Activated CD4-positive, alpha-beta T cell treated with anti-CD3 and anti-CD28 coated beads for 36 hours (primary cell): ENCODE results near the gene PAX8. TPM values are rescaled to one million over a fixed set of nuclear protein-coding genes. Genes with fewer than 3 reads are reported as not detected.
A peak's percentile ranks its signal among the peaks of the same experiment; 100 is the strongest.

Experiments used
- ATAC-seq: fragments of 200-7000 bp; cut with Tn5 transposase; one replicate; pipeline ENCODE4 v1.10.0; 2021; ENCODE audit warnings: mild to moderate bottlenecking, moderate library complexity
- CTCF ChIA-PET: fragments of 350-600 bp; sonication (Branson Sonifier 250); formaldehyde crosslinking; loops from one replicate; lab custom pipeline; 2021; ENCODE audit warnings: antibody characterized with exemption; lab: Charles Lee
- POLR2A ChIA-PET: fragments of 350-600 bp; sonication (Branson Sonifier 250); formaldehyde crosslinking; loops from one replicate; lab custom pipeline; 2021; ENCODE audit warnings: antibody characterized with exemption, inconsistent platforms; lab: Charles Lee
- DNase-seq: peaks from one replicate; pipeline ENCODE4 v3.0.0-alpha.2; 2020
- H3K27ac Mint-ChIP-seq: one replicate; pipeline ENCODE4 v1.8.0; 2021; ENCODE audit warnings: mixed read lengths
- H3K27me3 Mint-ChIP-seq: one replicate; pipeline ENCODE4 v1.8.0; 2021; ENCODE audit warnings: mixed read lengths
- H3K36me3 Mint-ChIP-seq: one replicate; pipeline ENCODE4 v1.8.0; 2021; ENCODE audit warnings: low read depth, mixed read lengths
- H3K4me1 Mint-ChIP-seq: one replicate; pipeline ENCODE4 v1.8.0; 2021; ENCODE audit warnings: mixed read lengths
- H3K4me3 Mint-ChIP-seq: one replicate; pipeline ENCODE4 v1.8.0; 2021; ENCODE audit warnings: mild to moderate bottlenecking, moderate library complexity, mixed read lengths
- H3K9me3 Mint-ChIP-seq: one replicate; pipeline ENCODE4 v1.8.0; 2021; ENCODE audit warnings: low read depth, mixed read lengths
- intact Hi-C, 2 experiments: fragments of 100-400 bp; cut with DNase I in 1 of 2; cut with micrococcal nuclease in 1 of 2; formaldehyde crosslinking; loops; one replicate each; pipeline versions ENCODE4 v1.14.2 to v1.15.1; 2022 to 2024; cut with DNase I, micrococcal nuclease
- total RNA-seq, 2 experiments: library from RNA; stranded (reverse); gene quantifications; one replicate each; pipeline ENCODE4 v1.2.3, GENCODE V29; 2021

The PAX8 gene
- total RNA-seq, 2 experiments from 2014 or later, result 1.4 to 2.1 TPM

DNA sequence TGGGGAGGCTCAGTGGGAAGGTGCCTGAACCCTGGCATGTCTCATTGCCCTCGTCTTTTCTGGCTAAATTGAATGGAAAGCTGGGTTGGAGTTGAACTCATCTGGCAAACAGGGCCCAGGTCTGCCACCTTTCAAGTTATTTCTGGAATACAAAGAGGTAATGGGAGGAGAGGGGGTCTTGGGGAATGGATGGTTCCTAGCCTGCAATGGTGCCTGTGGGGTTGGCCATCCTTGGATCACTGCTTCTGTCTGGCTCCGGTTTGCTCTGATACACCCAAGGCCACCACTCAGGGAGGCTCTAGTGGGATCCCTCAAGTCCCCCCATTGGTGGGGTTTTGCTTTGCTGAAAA lies 59.7 kb downstream of the PAX8 start:
- H3K4me3 Mint-ChIP-seq, result no peak overlapping the region
- intact Hi-C loops, result no loop called here
- H3K27ac Mint-ChIP-seq, result no peak overlapping the region
- ChIA-PET POLR2A (no interaction called here), CTCF (no interaction called here)
- no peaks in the 10 kb centered on the region for H3K9me3 Mint-ChIP-seq
- DNase-seq (no peak), ATAC-seq (no peak)
- no peaks in the 10 kb centered on the region for H3K27me3 Mint-ChIP-seq
- no peaks in the 10 kb centered on the region for H3K36me3 Mint-ChIP-seq
- peaks cover 16% of the 10 kb centered on the region for H3K4me1 Mint-ChIP-seq

DNA sequence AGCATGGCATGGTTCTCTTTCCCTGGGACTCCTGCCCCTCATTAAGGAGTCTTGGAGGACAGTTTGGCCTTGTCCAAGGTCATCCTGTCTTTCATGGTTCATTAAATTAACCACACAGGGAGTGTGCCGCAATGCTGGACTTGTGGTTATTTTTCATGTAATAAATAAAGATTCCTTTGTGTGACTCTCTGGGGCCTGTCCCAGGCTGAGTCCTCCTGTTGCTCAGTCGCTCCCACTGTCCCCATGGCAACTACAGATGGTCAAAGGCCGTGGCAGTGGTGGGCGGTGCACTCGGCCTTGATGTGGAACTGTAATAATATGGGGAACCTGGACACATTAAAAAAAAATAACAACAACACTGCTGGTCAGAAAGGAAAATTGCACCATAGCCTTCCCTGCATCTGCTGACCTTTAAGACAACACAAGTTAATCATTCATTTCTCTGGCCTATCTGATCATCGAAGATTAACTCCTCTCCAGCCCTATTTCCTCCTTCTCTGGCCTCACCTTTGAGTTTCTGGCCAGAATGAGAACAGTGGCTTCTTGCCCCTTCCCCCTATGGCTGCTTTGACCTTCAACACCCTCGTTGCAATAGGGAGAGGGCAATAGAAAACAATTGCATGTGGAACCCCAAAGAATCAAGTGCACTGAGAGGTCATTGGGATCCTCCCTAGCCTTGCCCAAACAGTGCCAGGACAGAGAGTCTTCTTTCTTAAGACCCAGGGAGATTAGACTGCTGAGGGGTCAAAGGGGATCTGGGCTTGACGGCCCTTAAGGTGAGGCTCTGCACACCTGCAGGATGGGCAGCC lies 60.2 kb downstream of the PAX8 start:
- H3K4me3 Mint-ChIP-seq, result no peak overlapping the region
- CTCF ChIA-PET, result interaction anchor here (1.1 kb wide), 1 partner anchor 60 kb away, joined by 3 read pairs; no protein-coding TSS in a partner anchor
- no peaks in the 10 kb centered on the region for H3K36me3 Mint-ChIP-seq
- POLR2A ChIA-PET, result interaction anchor here (0.7 kb wide), 1 partner anchor 14 kb away, joined by 3 read pairs; no protein-coding TSS in a partner anchor
- no peaks in the 10 kb centered on the region for H3K9me3 Mint-ChIP-seq
- no peak overlapping the region for H3K27ac Mint-ChIP-seq
- ATAC-seq (no peak), DNase-seq (no peak)
- peaks cover 16% of the 10 kb centered on the region for H3K4me1 Mint-ChIP-seq
- intact Hi-C loops, result no loop called here
- no peaks in the 10 kb centered on the region for H3K27me3 Mint-ChIP-seq

DNA sequence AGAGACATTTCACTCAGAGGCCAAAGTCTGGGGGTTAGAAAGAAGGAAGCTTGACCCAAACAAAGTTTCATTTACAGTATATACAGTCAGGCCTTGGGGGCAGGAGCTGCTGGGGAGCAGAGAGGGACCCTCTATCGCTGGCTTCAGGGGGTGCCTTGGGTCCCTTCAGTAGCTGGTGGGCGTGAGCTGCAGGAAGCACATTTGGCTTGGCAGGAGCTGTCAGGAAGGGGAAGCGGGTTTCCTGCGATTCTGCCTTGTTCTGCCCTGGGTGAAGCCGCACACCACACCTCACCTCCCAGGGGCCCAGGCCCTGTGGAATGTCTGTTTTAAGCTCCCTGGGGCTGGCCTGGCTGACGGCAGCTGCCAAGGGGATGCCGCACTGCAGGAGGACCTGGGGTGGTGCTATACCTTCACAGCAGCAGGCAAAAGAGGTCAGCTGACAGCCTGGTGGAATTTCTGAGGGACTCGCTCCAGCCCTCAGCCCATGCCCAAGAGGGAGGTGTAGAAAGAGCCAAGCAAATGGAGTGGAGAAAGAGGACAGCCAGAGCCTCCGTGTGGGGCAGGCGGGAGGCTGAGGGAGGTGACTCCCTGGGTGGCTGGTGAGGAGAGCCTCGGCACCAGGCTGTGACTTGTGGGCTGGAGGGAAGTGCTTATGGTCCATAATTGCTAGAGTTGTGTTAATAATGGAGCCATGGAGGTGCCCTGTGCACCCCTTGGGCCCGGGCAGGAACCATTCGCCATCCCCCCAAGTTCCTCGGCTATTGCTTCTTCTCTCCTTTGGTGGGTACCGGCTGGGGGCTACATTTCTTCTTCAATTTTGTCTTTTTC lies 61.1 kb downstream of the PAX8 start:
- ChIA-PET POLR2A (interaction anchor here (0.7 to 2.0 kb wide), 3 partner anchors 12 to 15 kb away, joined by 3 to 6 read pairs (median 3); no protein-coding TSS in a partner anchor), CTCF (interaction anchor here (0.8 to 1.6 kb wide), 6 partner anchors 12 to 139 kb away, joined by 3 to 9 read pairs (median 4); no protein-coding TSS in a partner anchor)
- intact Hi-C loops, result no loop called here

DNA sequence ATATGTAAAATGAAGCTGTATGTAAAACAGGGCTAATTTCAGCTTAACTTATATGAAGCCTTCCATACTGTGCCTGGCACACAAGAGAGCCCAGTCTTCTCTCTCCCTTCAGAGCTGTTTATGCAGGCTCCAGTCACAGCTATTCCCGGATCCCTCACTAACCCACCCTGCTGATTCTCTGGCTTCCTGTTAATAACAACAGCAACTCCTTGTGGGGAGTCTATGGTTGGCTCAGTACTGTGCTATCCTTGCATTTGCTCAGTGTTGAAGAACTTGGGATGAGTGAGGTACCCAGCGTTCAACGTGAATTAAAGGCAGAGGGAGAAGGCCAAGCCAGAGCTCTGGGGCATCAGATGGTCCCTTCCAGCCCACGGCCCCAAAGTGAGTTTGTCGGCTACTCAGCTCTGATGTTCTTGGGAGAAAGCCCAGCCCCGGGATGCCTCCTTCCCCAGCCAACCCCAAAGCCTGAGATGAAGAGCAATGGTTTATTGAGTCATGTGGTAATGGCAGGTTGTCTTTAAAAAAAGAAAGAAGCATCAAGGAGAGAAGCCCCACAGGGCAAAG lies 61.7 kb downstream of the PAX8 start:
- Mint-ChIP-seq H3K4me1 (peaks cover 16% of the 10 kb centered on the region), H3K9me3 (no peaks in the 10 kb centered on the region), H3K4me3 (no peak overlapping the region), H3K27ac (no peak overlapping the region), H3K36me3 (no peaks in the 10 kb centered on the region), H3K27me3 (no peaks in the 10 kb centered on the region)
- DNase-seq, result no peak
- intact Hi-C loops, result no loop called here
- POLR2A ChIA-PET, result interaction anchor here (0.7 to 2.0 kb wide), 2 partner anchors 12 to 13 kb away, joined by 3 to 6 read pairs; no protein-coding TSS in a partner anchor
- CTCF ChIA-PET, result interaction anchor here (0.6 to 1.6 kb wide), 9 partner anchors 11 to 173 kb away, joined by 3 to 9 read pairs (median 4); no protein-coding TSS in a partner anchor
- ATAC-seq, result no peak

More for the DNA sequence above, 61.1 kb downstream of the PAX8 start:
- no peak overlapping the region for H3K4me3 Mint-ChIP-seq
- no peaks in the 10 kb centered on the region for H3K9me3 Mint-ChIP-seq
- ATAC-seq (peak; percentile 29), DNase-seq (no peak)
- no peaks in the 10 kb centered on the region for H3K27me3 Mint-ChIP-seq
- no peak overlapping the region for H3K27ac Mint-ChIP-seq
- H3K36me3 Mint-ChIP-seq, result no peaks in the 10 kb centered on the region
- peaks cover 16% of the 10 kb centered on the region for H3K4me1 Mint-ChIP-seq

DNA sequence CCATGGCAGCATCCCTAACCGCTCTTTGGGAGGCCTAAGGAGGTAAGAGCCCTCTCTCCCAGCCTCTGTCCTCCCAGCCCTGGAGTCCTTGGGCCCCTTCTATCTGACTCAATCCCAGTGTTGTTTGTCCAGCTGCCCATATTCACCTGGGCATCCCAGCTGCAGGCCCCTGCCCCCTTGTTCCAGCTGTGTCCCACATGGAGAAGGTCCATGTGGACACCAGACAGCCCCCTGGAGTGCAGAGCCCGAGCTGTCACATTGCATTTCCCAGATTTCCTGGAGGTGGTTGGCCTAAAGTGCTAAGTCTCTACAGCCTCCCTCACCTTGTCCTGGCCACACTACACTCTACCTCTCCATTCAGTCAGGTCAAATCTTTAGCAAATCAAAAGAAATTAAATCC lies 62.4 kb downstream of the PAX8 start:
- intact Hi-C loops, result no loop called here
- CTCF ChIA-PET, result interaction anchor here (0.6 to 1.6 kb wide), 6 partner anchors 12 to 174 kb away, joined by 3 to 9 read pairs (median 4); no protein-coding TSS in a partner anchor
- DNase-seq, result no peak
- POLR2A ChIA-PET, result interaction anchor here (2.0 kb wide), 1 partner anchor 12 kb away, joined by 6 read pairs; no protein-coding TSS in a partner anchor
- Mint-ChIP-seq H3K27me3 (no peaks in the 10 kb centered on the region), H3K4me1 (peaks cover 16% of the 10 kb centered on the region), H3K27ac (no peak overlapping the region), H3K9me3 (no peaks in the 10 kb centered on the region), H3K4me3 (no peak overlapping the region), H3K36me3 (no peaks in the 10 kb centered on the region)
- ATAC-seq, result no peak

DNA sequence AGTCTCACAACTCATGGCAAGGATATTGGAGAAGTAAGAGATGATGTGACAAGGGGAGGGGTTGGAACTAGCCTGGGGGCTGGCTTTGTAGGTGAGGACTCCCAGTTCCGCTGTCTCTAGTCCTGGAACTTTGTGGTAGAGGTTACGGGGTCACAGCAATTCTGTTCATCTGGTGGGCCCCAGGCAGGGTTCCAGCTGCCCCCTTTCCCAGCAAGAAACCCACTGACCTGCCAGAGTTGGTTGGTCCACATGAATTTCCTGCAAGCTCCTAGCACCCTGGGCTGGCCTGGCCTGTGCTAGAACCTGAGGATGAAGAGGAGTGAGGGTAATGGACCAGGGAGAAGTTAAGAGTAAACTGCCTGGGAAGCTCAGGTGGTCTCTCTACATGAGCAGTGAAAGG lies 63.7 kb downstream of the PAX8 start:
- intact Hi-C loops, result no loop called here
- Mint-ChIP-seq H3K4me1 (peaks cover 15% of the 10 kb centered on the region), H3K4me3 (no peak overlapping the region), H3K9me3 (no peaks in the 10 kb centered on the region), H3K27me3 (no peaks in the 10 kb centered on the region), H3K27ac (no peak overlapping the region), H3K36me3 (no peaks in the 10 kb centered on the region)
- POLR2A ChIA-PET, result no interaction called here
- no peak for DNase-seq
- no peak for ATAC-seq
- CTCF ChIA-PET, result no interaction called here

DNA sequence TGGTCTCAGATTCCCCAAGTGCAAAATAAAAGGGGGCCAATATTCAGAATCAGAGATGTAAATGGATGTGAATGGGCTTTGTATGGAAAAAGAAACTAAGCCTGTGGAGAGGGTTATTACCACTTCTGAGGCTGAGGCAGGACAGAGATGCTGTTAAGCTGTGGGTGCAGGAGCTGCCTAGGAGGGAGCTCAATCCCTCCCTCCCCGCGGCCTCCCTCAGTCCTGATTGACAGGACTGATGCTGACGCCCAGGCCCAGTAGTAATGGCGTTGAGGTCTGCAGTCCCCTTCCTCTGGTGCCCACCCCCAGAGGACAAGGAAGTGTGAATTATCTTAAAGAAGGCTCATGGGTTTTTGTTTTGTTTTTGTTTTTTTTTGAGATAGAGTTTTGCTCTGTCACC lies 64.6 kb downstream of the PAX8 start:
- Mint-ChIP-seq H3K36me3 (no peaks in the 10 kb centered on the region), H3K9me3 (no peaks in the 10 kb centered on the region), H3K4me3 (no peak overlapping the region), H3K4me1 (peaks cover 12% of the 10 kb centered on the region), H3K27me3 (no peaks in the 10 kb centered on the region), H3K27ac (no peak overlapping the region)
- ChIA-PET POLR2A (no interaction called here), CTCF (interaction anchor here (0.6 to 2.2 kb wide), 2 partner anchors 10 to 110 kb away, joined by 3 to 11 read pairs; no protein-coding TSS in a partner anchor)
- intact Hi-C loops, result no loop called here
- no peak for ATAC-seq
- DNase-seq, result no peak

DNA sequence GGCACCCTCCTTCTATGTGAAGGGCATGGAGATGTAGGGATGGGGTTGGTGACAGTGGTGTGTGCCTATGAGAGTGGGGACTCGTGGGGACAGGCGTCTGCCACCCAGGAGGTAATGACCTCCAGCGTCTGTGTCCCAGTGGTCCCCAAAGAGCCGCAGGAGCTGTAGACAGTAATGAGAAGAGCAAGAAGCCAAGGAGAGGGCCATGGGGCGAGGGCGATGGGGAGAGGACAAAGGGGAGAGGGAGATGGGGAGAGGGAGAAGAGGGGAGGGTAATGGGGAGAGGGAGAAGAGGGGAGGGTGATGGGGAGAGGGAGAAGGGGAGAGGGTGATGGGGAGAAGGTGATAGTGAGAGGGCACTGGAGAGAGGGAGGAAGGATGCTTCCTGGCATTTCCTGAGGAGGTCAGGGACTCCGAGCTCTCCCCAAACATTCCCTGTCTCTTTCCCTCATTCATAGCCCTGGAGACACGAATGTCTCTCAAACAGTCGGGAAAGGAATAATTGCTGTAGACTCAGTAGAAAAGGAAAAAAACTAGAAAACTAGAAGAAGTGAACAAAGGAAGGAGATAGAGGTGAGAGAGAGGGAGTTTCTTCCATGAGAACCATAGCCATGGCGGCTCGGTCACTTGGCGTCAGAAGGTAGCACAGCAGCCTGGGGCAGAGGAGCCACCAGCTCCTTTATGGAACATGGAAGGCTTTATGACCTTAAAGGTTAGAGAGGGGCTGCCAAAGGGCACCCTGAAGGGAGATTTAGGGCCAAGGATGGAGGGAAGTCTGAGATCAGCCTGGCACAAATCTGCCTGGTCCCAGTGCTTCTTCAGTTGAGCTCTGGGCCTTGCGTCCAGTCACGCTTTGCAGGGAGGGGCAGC lies 65.4 kb downstream of the PAX8 start:
- ChIA-PET CTCF (interaction anchor here (0.6 to 4.3 kb wide), 4 partner anchors 9 to 131 kb away, joined by 3 to 14 read pairs (median 8); no protein-coding TSS in a partner anchor), POLR2A (no interaction called here)
- no peak for ATAC-seq
- no peak for DNase-seq
- Mint-ChIP-seq H3K4me3 (no peak overlapping the region), H3K9me3 (no peaks in the 10 kb centered on the region), H3K27me3 (no peaks in the 10 kb centered on the region), H3K36me3 (no peaks in the 10 kb centered on the region), H3K4me1 (peaks cover 11% of the 10 kb centered on the region), H3K27ac (no peak overlapping the region)
- intact Hi-C loops, result no loop called here

DNA sequence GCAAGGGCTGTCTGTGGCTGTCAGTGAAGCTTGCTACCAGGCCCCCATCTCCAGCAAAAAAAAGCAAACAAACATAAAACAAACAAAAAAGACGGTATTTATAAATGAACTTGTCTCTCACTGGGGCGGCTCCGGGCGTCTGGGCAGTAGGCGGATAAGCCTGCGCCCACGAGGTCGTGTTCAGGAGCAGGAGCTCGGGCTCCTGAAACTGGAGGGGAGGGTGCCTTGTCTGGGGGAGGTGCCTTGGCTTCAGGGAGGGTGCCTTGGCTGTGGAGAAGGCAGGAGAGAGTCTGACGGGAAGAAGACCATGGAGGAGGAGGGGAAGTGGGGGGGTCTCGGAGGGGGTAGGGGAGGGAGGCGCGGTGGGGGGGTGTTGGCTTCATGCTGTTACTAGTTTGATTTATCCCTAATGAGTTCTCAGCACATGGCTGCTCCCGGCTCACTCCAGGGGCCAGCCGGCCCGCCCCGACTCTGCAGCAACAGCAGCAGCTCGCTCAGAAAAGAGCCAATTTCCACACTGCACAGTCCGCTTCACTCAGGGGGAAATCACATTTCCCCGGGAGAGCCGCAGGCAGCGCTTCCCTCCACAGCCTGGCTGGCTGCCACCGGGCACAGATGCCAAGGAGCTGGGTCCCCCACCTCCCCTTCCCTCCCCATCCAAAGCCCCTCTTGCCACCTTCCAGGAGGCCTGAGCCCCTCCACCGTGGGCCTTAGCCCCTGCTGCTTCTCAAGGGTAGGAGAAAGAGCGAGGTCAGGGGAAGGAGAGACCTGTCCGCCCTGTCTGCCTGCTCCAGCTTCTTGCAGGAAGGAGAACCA lies 66.3 kb downstream of the PAX8 start:
- H3K36me3 Mint-ChIP-seq, result no peaks in the 10 kb centered on the region
- H3K27me3 Mint-ChIP-seq, result no peaks in the 10 kb centered on the region
- intact Hi-C loops, result no loop called here
- no peak overlapping the region for H3K27ac Mint-ChIP-seq
- H3K4me3 Mint-ChIP-seq, result no peak overlapping the region
- DNase-seq, result no peak
- CTCF ChIA-PET, result interaction anchor here (1.6 to 4.3 kb wide), 3 partner anchors 9 to 130 kb away, joined by 4 to 14 read pairs (median 11); no protein-coding TSS in a partner anchor
- no peaks in the 10 kb centered on the region for H3K9me3 Mint-ChIP-seq
- POLR2A ChIA-PET, result no interaction called here
- H3K4me1 Mint-ChIP-seq, result peaks cover 4% of the 10 kb centered on the region
- ATAC-seq, result no peak
